ENCODE data around the gene ADAM23.

DNA sequence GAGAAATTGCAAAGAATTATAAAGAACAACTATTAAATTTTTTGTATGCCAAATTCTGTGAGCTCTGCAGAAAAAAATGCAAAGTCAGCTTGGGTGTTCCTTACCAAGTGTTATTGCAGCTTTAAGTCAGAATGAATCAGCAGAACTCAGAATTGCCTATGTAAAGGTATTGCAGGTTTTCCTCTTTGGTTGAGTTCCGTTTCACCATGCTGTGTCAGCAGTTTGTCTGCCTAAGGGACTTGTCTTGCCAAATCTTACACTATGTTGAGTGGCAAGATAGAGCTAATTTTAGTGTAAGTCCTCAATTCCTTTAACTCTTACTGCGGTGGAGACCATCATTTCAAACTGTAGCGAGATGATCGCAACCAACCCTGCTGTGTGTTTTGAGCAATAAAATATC lies 38.8 kb downstream of the ADAM23 start:
- no peak for TF ChIP-seq POLR2A (IDR thresholded peaks at IDR 0.05)
- TF ChIP-seq, protein P1, sequence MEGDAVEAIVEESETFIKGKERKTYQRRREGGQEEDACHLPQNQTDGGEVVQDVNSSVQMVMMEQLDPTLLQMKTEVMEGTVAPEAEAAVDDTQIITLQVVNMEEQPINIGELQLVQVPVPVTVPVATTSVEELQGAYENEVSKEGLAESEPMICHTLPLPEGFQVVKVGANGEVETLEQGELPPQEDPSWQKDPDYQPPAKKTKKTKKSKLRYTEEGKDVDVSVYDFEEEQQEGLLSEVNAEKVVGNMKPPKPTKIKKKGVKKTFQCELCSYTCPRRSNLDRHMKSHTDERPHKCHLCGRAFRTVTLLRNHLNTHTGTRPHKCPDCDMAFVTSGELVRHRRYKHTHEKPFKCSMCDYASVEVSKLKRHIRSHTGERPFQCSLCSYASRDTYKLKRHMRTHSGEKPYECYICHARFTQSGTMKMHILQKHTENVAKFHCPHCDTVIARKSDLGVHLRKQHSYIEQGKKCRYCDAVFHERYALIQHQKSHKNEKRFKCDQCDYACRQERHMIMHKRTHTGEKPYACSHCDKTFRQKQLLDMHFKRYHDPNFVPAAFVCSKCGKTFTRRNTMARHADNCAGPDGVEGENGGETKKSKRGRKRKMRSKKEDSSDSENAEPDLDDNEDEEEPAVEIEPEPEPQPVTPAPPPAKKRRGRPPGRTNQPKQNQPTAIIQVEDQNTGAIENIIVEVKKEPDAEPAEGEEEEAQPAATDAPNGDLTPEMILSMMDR (IDR thresholded peaks at IDR 0.05), result no peak
- no peak for TF ChIP-seq EP300 (IDR thresholded peaks at IDR 0.05)
- no peak for TF ChIP-seq POLR2AphosphoS5 (IDR thresholded peaks at IDR 0.05)

Measured in upper lobe of left lung (tissue), 4 donors.